Upper lobe of left lung (tissue), 6 donors: ENCODE measurements around the gene SMG1. TPM values are rescaled to one million over a fixed set of nuclear protein-coding genes. Genes with fewer than 3 reads are reported as not detected.
A peak's percentile ranks its signal among the peaks of the same experiment; 100 is the strongest.
"Not testable (repeated sequence)": the region's sequence is repeated elsewhere in the genome, so short reads cannot be mapped to it uniquely, and the experiment has no call there.

ENCODE experiments used
- ATAC-seq, 2 donors: fragments of 200-7000 bp; cut with Tn5 transposase; one replicate each; pipeline ENCODE4 v1.9.1; 2022; ENCODE audit warnings: mild to moderate bottlenecking in 2 of 2, moderate library complexity in 2 of 2; ENCODE audit not compliant: low FRiP score in 2 of 2
- DNase-seq, 2 donors: peaks; one replicate each; pipeline ENCODE4 v3.0.0-alpha.2; 2019 to 2020
- H3K27ac ChIP-seq, 4 donors: fragments of 200-600 bp; sonication (generic); one replicate each; pipeline ENCODE4 v1.5.1; 2016 to 2019
- H3K27me3 ChIP-seq, 4 donors: fragments of 200-600 bp; sonication (generic); one replicate each; pipeline ENCODE4 v1.5.1; 2017 to 2019
- H3K36me3 ChIP-seq, 4 donors: fragments of 200-600 bp; sonication (generic); one replicate each; pipeline ENCODE4 v1.5.1; 2016 to 2019
- H3K4me1 ChIP-seq, 4 donors: fragments of 200-600 bp; sonication (generic); one replicate each; pipeline ENCODE4 v1.5.1; 2018 to 2019
- H3K4me3 ChIP-seq, 4 donors: fragments of 200-600 bp; sonication (generic); one replicate each; pipeline ENCODE4 v1.5.1; 2017 to 2019; ENCODE audit warnings: mild to moderate bottlenecking in 2 of 4, moderate library complexity in 1 of 4
- H3K9me3 ChIP-seq, 4 donors: fragments of 200-600 bp; sonication (generic); one replicate each; pipeline ENCODE4 v1.5.1; 2018 to 2019
- EP300 ChIP-seq, 4 donors: sonication (generic); formaldehyde crosslinking; IDR thresholded peaks; one replicate each; pipeline ENCODE4 v1.5.1; 2017; ENCODE audit warnings: antibody characterized with exemption in 4 of 4, control low read depth in 2 of 4
- POLR2A ChIP-seq, 4 donors: fragments of 450-650 bp; IDR thresholded peaks; one replicate each; pipeline ENCODE4 v1.5.1; 2016 to 2017; ENCODE audit warnings: antibody characterized with exemption in 4 of 4, mild to moderate bottlenecking in 2 of 4
- POLR2AphosphoS5 ChIP-seq, 2 donors: sonication (generic); formaldehyde crosslinking; IDR thresholded peaks; one replicate each; pipeline ENCODE4 v1.5.1; 2017; ENCODE audit warnings: antibody characterized with exemption in 2 of 2
- WGBS, 2 donors: methylation state at CpG; one replicate each; pipeline ENCODE4 v1.1.5; 2017 to 2018; 5-methylcytosine and 5-hydroxymethylcytosine counted together
- total RNA-seq, 6 donors: library from RNA; depleted of rRNA in 4 of 6; stranded (reverse); fragments of >200 nt in 4 of 6; gene quantifications; one replicate each; pipeline versions ENCODE4 v1.1.0 to v1.2.1, GENCODE V29; 2016 to 2021
- TF ChIP-seq, protein P1 (sequence below), 6 experiments: fragments of 450-650 bp in 4 of 6; fragments of 200-600 bp in 2 of 6; sonication (generic) in 2 of 6; IDR thresholded peaks; one replicate each; pipeline ENCODE4 v1.5.1; 2016 to 2019; ENCODE audit warnings: antibody characterized with exemption in 6 of 6
- donor health status: DM: no; HTN: no; CAD: no; lungs with moderate emphysema.
- donor health status: DM: no; HTN: yes; CAD: no; lungs with severe emphysema.

Gene SMG1
- total RNA-seq, 6 donors from 2014 or later = 39.2 to 122 (median 69.6) TPM

DNA sequence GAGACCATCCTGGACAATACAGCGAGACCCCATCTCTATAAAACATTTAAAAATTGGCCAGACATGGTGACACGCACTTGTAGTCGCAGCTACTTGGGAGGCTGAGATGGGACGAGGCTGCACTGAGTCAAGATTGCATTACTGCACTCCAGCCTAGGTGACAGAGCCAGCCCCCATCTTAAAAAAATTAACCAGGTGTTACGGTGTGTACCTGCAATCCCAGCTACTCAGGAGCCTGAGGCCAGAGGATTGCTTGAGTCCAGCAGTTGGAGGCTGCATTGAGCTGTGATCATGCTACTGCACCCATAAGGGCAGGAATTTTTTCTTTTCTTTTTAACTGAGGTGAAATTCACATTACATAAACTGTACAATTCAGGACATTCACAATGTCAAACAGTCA, 40.6 kb upstream of the SMG1 start:
- Histone ChIP-seq H3K36me3 (no peaks in the 10 kb centered on the region), H3K4me1 (peaks cover 0 to 12% (median 3%) of the 10 kb centered on the region in 4 donors), H3K4me3 (no peak overlapping the region), H3K27me3 (no peaks in the 10 kb centered on the region), H3K27ac (no peak overlapping the region), H3K9me3 (no peaks in the 10 kb centered on the region)
- TF ChIP-seq POLR2A (IDR thresholded peaks at IDR 0.05) = no peak
- TF ChIP-seq POLR2AphosphoS5 (IDR thresholded peaks at IDR 0.05) = no peak
- no peak for TF ChIP-seq EP300 (IDR thresholded peaks at IDR 0.05)
- TF ChIP-seq, protein P1, sequence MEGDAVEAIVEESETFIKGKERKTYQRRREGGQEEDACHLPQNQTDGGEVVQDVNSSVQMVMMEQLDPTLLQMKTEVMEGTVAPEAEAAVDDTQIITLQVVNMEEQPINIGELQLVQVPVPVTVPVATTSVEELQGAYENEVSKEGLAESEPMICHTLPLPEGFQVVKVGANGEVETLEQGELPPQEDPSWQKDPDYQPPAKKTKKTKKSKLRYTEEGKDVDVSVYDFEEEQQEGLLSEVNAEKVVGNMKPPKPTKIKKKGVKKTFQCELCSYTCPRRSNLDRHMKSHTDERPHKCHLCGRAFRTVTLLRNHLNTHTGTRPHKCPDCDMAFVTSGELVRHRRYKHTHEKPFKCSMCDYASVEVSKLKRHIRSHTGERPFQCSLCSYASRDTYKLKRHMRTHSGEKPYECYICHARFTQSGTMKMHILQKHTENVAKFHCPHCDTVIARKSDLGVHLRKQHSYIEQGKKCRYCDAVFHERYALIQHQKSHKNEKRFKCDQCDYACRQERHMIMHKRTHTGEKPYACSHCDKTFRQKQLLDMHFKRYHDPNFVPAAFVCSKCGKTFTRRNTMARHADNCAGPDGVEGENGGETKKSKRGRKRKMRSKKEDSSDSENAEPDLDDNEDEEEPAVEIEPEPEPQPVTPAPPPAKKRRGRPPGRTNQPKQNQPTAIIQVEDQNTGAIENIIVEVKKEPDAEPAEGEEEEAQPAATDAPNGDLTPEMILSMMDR (IDR thresholded peaks at IDR 0.05) = no peak
- ATAC-seq (no peak), DNase-seq (no peak)
- WGBS, 2 donors = 97 to 100% methylated on average over 1 to 5 of the region's 5 CpGs

DNA sequence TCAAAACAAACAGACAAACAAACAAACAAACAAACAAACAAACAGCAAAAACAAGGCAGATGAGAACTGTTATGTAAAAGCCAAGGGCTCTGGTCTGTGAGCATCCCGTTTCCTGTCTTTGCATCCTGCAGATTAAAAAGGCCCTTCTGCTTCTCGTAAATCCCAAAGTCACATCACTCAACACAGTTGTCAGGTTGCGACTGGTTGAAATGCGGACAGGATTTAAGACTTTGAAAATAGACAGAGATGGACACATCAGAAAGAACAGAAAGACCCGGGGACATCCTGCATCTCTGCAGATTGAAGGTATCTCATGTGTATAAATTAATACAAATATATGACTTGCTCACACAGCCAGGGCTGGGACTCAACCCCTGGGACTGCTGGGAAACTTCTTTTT, 39.3 kb upstream of the SMG1 start:
- Histone ChIP-seq H3K36me3 (no peaks in the 10 kb centered on the region), H3K9me3 (no peaks in the 10 kb centered on the region), H3K27ac (no peak overlapping the region), H3K4me1 (peaks cover 0 to 12% (median 5%) of the 10 kb centered on the region in 4 donors), H3K27me3 (no peaks in the 10 kb centered on the region), H3K4me3 (no peak overlapping the region)
- TF ChIP-seq, protein P1 (IDR thresholded peaks at IDR 0.05) = no peak
- TF ChIP-seq EP300 (IDR thresholded peaks at IDR 0.05) = no peak
- TF ChIP-seq POLR2A (IDR thresholded peaks at IDR 0.05) = no peak
- no peak for TF ChIP-seq POLR2AphosphoS5 (IDR thresholded peaks at IDR 0.05)
- ATAC-seq (no peak), DNase-seq (no peak)
- 75 to 78% methylated on average over 5 of the region's 5 CpGs for WGBS, 2 donors

DNA sequence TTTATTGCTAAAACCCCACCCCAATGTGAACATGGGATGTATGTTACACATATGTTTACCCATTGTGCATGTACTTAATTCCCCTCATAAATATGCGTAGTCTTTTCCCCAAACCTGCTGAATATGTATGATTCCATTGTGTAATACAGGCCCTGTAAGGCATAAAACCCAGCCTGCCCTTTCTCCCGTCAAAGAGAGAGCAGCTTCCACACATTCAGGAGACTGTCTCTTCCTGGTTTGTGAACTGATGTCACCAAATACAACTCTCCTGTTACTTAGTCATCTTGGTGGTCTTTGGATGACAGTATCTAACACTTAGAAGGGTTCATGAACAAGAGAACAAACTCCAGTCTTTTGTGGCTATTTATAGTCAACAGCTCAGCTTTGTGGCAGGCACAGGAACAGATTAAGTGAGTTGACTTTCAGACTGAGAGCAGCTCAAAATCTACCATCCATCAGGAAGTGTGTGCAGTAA, 32.9 kb upstream of the SMG1 start:
- WGBS, 2 donors = 71 to 82% methylated on average over 2 of the region's 2 CpGs
- TF ChIP-seq POLR2A (IDR thresholded peaks at IDR 0.05) = no peak
- TF ChIP-seq EP300 (IDR thresholded peaks at IDR 0.05) = no peak
- TF ChIP-seq, protein P1 (IDR thresholded peaks at IDR 0.05) = no peak
- no peak for TF ChIP-seq POLR2AphosphoS5 (IDR thresholded peaks at IDR 0.05)
- ATAC-seq (no peak), DNase-seq (no peak)
- H3K27me3 ChIP-seq = no peaks in the 10 kb centered on the region
- peaks cover 0 to 10% (median 4%) of the 10 kb centered on the region in 4 donors for H3K4me1 ChIP-seq
- no peaks in the 10 kb centered on the region for H3K36me3 ChIP-seq
- no peak overlapping the region for H3K27ac ChIP-seq
- H3K9me3 ChIP-seq = no peaks in the 10 kb centered on the region
- no peak overlapping the region for H3K4me3 ChIP-seq

DNA sequence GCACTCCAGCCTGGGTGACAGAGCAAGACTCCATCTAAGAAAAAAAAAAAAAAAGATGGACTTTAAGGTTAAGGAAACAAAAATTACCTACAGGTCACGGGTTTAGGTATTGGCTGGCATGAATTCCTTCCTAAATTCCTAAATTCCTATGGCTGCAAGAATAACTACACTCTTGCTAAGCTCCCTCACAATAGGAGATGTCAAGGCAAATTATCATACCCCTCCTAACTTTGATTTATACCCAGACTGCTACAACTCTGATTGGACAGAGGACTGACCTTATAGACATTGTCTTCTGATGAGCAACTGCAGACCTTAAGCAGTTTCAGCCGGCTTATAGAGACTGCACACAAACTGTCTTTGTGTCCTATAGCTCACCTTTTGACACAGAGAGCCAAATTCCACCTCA, 32.4 kb upstream of the SMG1 start:
- WGBS, 2 donors = 89 to 90% methylated on average over 2 of the region's 2 CpGs
- peaks cover 0 to 10% (median 4%) of the 10 kb centered on the region in 4 donors for H3K4me1 ChIP-seq
- DNase-seq (no peak), ATAC-seq (no peak)
- no peak overlapping the region for H3K27ac ChIP-seq
- TF ChIP-seq, protein P1 (IDR thresholded peaks at IDR 0.05) = no peak
- no peak for TF ChIP-seq EP300 (IDR thresholded peaks at IDR 0.05)
- no peak for TF ChIP-seq POLR2AphosphoS5 (IDR thresholded peaks at IDR 0.05)
- no peaks in the 10 kb centered on the region for H3K27me3 ChIP-seq
- H3K4me3 ChIP-seq = no peak overlapping the region
- H3K9me3 ChIP-seq = no peaks in the 10 kb centered on the region
- no peaks in the 10 kb centered on the region for H3K36me3 ChIP-seq

DNA sequence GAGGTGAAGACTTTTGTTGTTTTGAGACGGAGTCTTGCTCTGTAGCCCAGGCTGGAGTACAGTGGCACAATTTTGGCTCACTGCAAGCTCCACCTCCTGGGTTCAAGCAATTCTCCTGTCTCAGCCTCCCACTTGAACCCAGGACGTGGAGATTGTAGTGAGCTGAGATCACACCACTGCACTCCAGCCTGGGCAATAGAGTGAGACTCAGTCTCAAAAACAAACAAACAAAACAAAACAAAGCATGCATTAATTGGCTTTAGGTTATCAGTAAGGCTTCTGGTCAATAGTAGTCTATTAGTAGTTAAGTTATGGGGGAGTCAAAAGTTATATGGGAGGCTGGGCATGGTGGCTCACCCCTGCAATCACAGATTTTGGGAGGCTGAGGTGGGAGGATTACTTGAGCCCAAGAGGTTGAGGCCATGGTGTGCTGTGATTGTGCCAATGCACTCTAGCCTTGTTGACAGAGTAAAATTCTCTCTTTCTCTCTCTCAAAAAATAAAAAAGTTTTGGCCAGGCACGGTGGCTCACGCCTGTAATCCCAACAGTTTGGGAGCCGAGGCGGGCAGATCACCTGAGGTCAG, 30.5 kb upstream of the SMG1 start:
- H3K27ac ChIP-seq, H3K36me3 ChIP-seq, H3K4me1 ChIP-seq, H3K27me3 ChIP-seq, H3K9me3 ChIP-seq, ATAC-seq, DNase-seq: not testable (repeated sequence)
- 71 to 86% methylated on average over 6 of the region's 6 CpGs for WGBS, 2 donors
- H3K4me3 ChIP-seq = peak overlapping the region in 2 of 4 donors; percentile 17 to 23

DNA sequence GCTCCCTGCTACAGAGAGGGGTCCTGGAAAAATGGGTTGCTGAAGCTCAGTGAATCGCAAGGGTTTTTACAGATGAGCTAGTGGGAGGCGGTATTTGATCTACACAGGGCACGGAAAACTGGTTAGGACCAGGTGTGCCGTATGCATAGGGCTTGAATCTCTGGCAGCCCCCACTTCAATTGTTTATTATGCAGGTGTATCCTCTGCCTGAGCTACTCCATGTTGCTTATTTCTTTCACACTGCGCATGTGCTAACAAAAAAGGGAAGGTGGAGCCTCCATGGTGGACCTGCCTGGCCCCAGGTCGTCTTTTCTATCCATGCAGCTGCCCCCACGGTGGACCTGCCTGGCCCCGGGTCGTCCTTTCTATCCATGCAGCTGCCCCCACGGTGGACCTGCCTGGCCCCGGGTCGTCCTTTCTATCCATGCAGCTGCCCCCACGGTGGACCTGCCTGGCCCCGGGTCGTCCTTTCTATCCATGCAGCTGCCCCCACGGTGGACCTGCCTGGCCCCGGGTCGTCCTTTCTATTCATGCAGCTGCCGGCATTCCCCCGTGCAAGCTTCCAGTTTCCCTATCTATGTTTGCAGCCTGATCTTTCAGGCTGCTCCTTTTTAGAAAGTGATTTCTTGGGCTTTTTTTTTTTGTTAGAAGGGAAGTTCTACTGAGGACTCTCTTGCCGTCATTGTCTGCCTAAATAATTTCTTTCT, 29.8 kb upstream of the SMG1 start:
- H3K9me3 ChIP-seq, H3K27ac ChIP-seq, H3K27me3 ChIP-seq, H3K36me3 ChIP-seq, ATAC-seq, H3K4me1 ChIP-seq, DNase-seq: not testable (repeated sequence)
- WGBS, 2 donors = 30 to 46% methylated on average over 15 to 20 of the region's 21 CpGs
- peak overlapping the region in 2 of 4 donors; percentile 17 to 23 for H3K4me3 ChIP-seq
